ENCODE results near the gene CT45A3. TPM values are rescaled to one million over a fixed set of nuclear protein-coding genes. Genes with fewer than 3 reads are reported as not detected.

The CT45A3 gene
- polyA plus RNA-seq, 1 donor = not detected

Other genes starting within 250 kb of the CT45A3 start
- 13.8 TPM for gene INTS6L, start 247.5 kb downstream of the CT45A3 start, polyA plus RNA-seq
- not detected for gene CT45A1, start 54.6 kb downstream of the CT45A3 start, polyA plus RNA-seq
- not detected for gene CT45A5, start 17.3 kb upstream of the CT45A3 start, polyA plus RNA-seq
- gene CT45A6, start 34.6 kb upstream of the CT45A3 start, polyA plus RNA-seq = not detected
- not detected for gene CT45A2, start 51.8 kb upstream of the CT45A3 start, polyA plus RNA-seq
- not detected for gene CT45A7, start 69.1 kb upstream of the CT45A3 start, polyA plus RNA-seq
- gene CT45A8, start 86.3 kb upstream of the CT45A3 start, polyA plus RNA-seq = not detected
- gene CT45A9, start 103.6 kb upstream of the CT45A3 start, polyA plus RNA-seq = not detected
- not detected for gene CT45A10, start 125.3 kb upstream of the CT45A3 start, polyA plus RNA-seq
- not detected for gene SAGE1, start 125.5 kb upstream of the CT45A3 start, polyA plus RNA-seq
- gene MMGT1, start 205.8 kb upstream of the CT45A3 start, polyA plus RNA-seq = 24.7 TPM
- gene SLC9A6, start 217.2 kb upstream of the CT45A3 start, polyA plus RNA-seq = 16.1 TPM